CD4-positive, CD25-positive, alpha-beta regulatory T cell (primary cell): Measurements from ENCODE around the gene MYPOP. TPM values are rescaled to one million over a fixed set of nuclear protein-coding genes. Genes with fewer than 3 reads are reported as not detected.
A peak's percentile ranks its signal among the peaks of the same experiment; 100 is the strongest.

Experiments
- ATAC-seq, 2 donors: fragments of 150-1000 bp; cut with Tn5 transposase; one replicate each; pipeline ENCODE4 v1.10.0; 2021; ENCODE audit warnings: low read depth in 2 of 2, moderate number of reproducible peaks in 2 of 2, moderate library complexity in 1 of 2
- DNase-seq, 3 donors: peaks; one replicate each; pipeline versions ENCODE4 v3.0.0 to v3.0.0-alpha.2; 2012 to 2022; ENCODE audit warnings: mixed read lengths in 1 of 3
- H3K27ac ChIP-seq: one replicate; pipeline ENCODE4 v1.7.0; 2013; ENCODE audit warnings: mild to moderate bottlenecking, low read length; ENCODE audit not compliant: insufficient read depth, poor library complexity, severe bottlenecking
- H3K27me3 ChIP-seq: one replicate; pipeline ENCODE4 v1.7.0; 2013; ENCODE audit warnings: low read length; ENCODE audit not compliant: control insufficient read depth, insufficient read depth
- H3K36me3 ChIP-seq: one replicate; pipeline ENCODE4 v1.7.0; 2013; ENCODE audit warnings: mild to moderate bottlenecking, low read length, moderate library complexity; ENCODE audit not compliant: control insufficient read depth, insufficient read depth
- H3K4me1 ChIP-seq: 2 replicates; pipeline ENCODE4 v1.7.0; 2013; ENCODE audit warnings: mild to moderate bottlenecking, low read length; ENCODE audit not compliant: insufficient read depth, control insufficient read depth, poor library complexity, severe bottlenecking
- H3K4me3 ChIP-seq: one replicate; pipeline ENCODE4 v1.7.0; 2013; ENCODE audit warnings: low read depth, mild to moderate bottlenecking, low read length, moderate library complexity
- H3K9me3 ChIP-seq, 2 experiments: 1 replicate in 1 of 2; 2 replicates in 1 of 2; pipeline ENCODE4 v1.7.0; 2013; ENCODE audit warnings: low read length in 2 of 2, mild to moderate bottlenecking in 1 of 2, moderate library complexity in 1 of 2; ENCODE audit not compliant: control insufficient read depth in 2 of 2
- H3K27ac Mint-ChIP-seq, 3 donors: one replicate each; pipeline ENCODE4 v1.8.0; 2020 to 2022; ENCODE audit warnings: mild to moderate bottlenecking in 3 of 3, mixed read lengths in 3 of 3, moderate library complexity in 2 of 3
- H3K27me3 Mint-ChIP-seq: one replicate; pipeline ENCODE4 v1.8.0; 2022; ENCODE audit warnings: mild to moderate bottlenecking, mixed read lengths
- H3K36me3 Mint-ChIP-seq: one replicate; pipeline ENCODE4 v1.8.0; 2020; ENCODE audit warnings: mixed read lengths
- H3K4me1 Mint-ChIP-seq, 4 donors: one replicate each; pipeline ENCODE4 v1.8.0; 2020 to 2022; ENCODE audit warnings: mixed read lengths in 4 of 4, mild to moderate bottlenecking in 1 of 4
- H3K4me3 Mint-ChIP-seq, 4 donors: one replicate each; pipeline ENCODE4 v1.8.0; 2020 to 2022; ENCODE audit warnings: mild to moderate bottlenecking in 4 of 4, mixed read lengths in 4 of 4, moderate library complexity in 3 of 4
- H3K9me3 Mint-ChIP-seq, 7 donors: one replicate each; pipeline ENCODE4 v1.8.0; 2020 to 2022; ENCODE audit warnings: mixed read lengths in 7 of 7, mild to moderate bottlenecking in 3 of 7, moderate library complexity in 2 of 7
- polyA plus RNA-seq, 4 donors: library from polyadenylated mRNA; unstranded; fragments of 300-500 nt; fragmentation: Illumina TruSeq; gene quantifications; one replicate each; pipeline ENCODE4 v1.2.3, GENCODE V29; 2021
- total RNA-seq: library from RNA; stranded (reverse); gene quantifications from one replicate; pipeline ENCODE4 v1.2.3, GENCODE V29; 2022

MYPOP gene
- total and polyA plus RNA-seq, 5 donors from 2014 or later: 0.17 to 8.7 (median 0.32) TPM; not detected in 1

- H3K27me3 ChIP-seq: peaks cover 4% of the 10 kb centered on the region
- ATAC-seq (no peak), DNase-seq (no peak)
- H3K4me1 Mint-ChIP-seq: peaks cover 0 to under 1% (median 0%) of the 10 kb centered on the region in 4 donors
- no peak overlapping the region for H3K27ac ChIP-seq
- H3K4me3 Mint-ChIP-seq: no peak overlapping the region
- no peaks in the 10 kb centered on the region for H3K9me3 ChIP-seq
- no peak overlapping the region for H3K27ac Mint-ChIP-seq
- no peaks in the 10 kb centered on the region for H3K4me1 ChIP-seq
- H3K36me3 ChIP-seq: no peaks in the 10 kb centered on the region
- H3K27me3 Mint-ChIP-seq: peaks cover 27% of the 10 kb centered on the region
- H3K9me3 Mint-ChIP-seq: no peaks in the 10 kb centered on the region
- H3K36me3 Mint-ChIP-seq: no peaks in the 10 kb centered on the region
- H3K4me3 ChIP-seq: no peak overlapping the region
Measured at GRCh38 chr19:45933759-45934158, 31.3 kb upstream of the MYPOP start.

- no peaks in the 10 kb centered on the region for H3K9me3 ChIP-seq
- no peak overlapping the region for H3K27ac Mint-ChIP-seq
- DNase-seq: no peak
Measured at GRCh38 chr19:45931055-45931454, 28.6 kb upstream of the MYPOP start.

GRCh38 chr19:45929247-45929646 lies 26.8 kb upstream of the MYPOP start:
- no peaks in the 10 kb centered on the region for H3K9me3 Mint-ChIP-seq
- Histone ChIP-seq H3K9me3 (no peaks in the 10 kb centered on the region), H3K4me1 (peaks cover 6% of the 10 kb centered on the region), H3K27me3 (no peaks in the 10 kb centered on the region), H3K27ac (no peak overlapping the region), H3K36me3 (no peaks in the 10 kb centered on the region), H3K4me3 (no peak overlapping the region)
- no peak for ATAC-seq
- H3K27me3 Mint-ChIP-seq: peaks cover 21% of the 10 kb centered on the region
- peaks cover 0 to 10% (median 7%) of the 10 kb centered on the region in 4 donors for H3K4me1 Mint-ChIP-seq
- H3K36me3 Mint-ChIP-seq: no peaks in the 10 kb centered on the region
- no peak overlapping the region for H3K4me3 Mint-ChIP-seq
- no peak overlapping the region for H3K27ac Mint-ChIP-seq
- DNase-seq: no peak

More at GRCh38 chr19:45931055-45931454, 28.6 kb upstream of the MYPOP start:
- Histone ChIP-seq H3K36me3 (no peaks in the 10 kb centered on the region), H3K4me1 (peaks cover 6% of the 10 kb centered on the region), H3K27ac (no peak overlapping the region), H3K27me3 (peaks cover 4% of the 10 kb centered on the region), H3K4me3 (no peak overlapping the region)
- Mint-ChIP-seq H3K27me3 (peaks cover 25% of the 10 kb centered on the region), H3K36me3 (no peaks in the 10 kb centered on the region), H3K4me1 (peaks cover 0 to 10% (median 7%) of the 10 kb centered on the region in 4 donors), H3K4me3 (no peak overlapping the region), H3K9me3 (no peaks in the 10 kb centered on the region)
- ATAC-seq: no peak

- peaks cover 25% of the 10 kb centered on the region for H3K27me3 Mint-ChIP-seq
- no peaks in the 10 kb centered on the region for H3K9me3 ChIP-seq
- peaks cover 0 to 10% (median 7%) of the 10 kb centered on the region in 4 donors for H3K4me1 Mint-ChIP-seq
- peak overlapping the region in 1 of 3 donors; percentile 38 for H3K27ac Mint-ChIP-seq
- DNase-seq: peak; percentile 82 to 96 (median 88)
- peaks cover 6% of the 10 kb centered on the region for H3K4me1 ChIP-seq
- no peaks in the 10 kb centered on the region for H3K36me3 ChIP-seq
- H3K9me3 Mint-ChIP-seq: no peaks in the 10 kb centered on the region
- no peak overlapping the region for H3K4me3 ChIP-seq
- H3K36me3 Mint-ChIP-seq: no peaks in the 10 kb centered on the region
- ATAC-seq: peak; percentile 95 to 99
- peak overlapping the region in 3 of 4 donors; percentile 21 to 44 (median 36) for H3K4me3 Mint-ChIP-seq
- H3K27ac ChIP-seq: no peak overlapping the region
- H3K27me3 ChIP-seq: no peaks in the 10 kb centered on the region
Measured at GRCh38 chr19:45927565-45928261, 25.3 kb upstream of the MYPOP start.

- Histone ChIP-seq H3K9me3 (no peaks in the 10 kb centered on the region), H3K4me3 (no peak overlapping the region), H3K36me3 (no peaks in the 10 kb centered on the region), H3K27me3 (peaks cover 2% of the 10 kb centered on the region), H3K4me1 (peaks cover 6% of the 10 kb centered on the region), H3K27ac (no peak overlapping the region)
- ATAC-seq (no peak), DNase-seq (no peak)
- Mint-ChIP-seq H3K4me3 (no peak overlapping the region), H3K4me1 (peaks cover 0 to 10% (median 7%) of the 10 kb centered on the region in 4 donors), H3K36me3 (no peaks in the 10 kb centered on the region), H3K9me3 (peaks cover 0 to 2% (median 0%) of the 10 kb centered on the region in 7 donors), H3K27ac (no peak overlapping the region), H3K27me3 (peaks cover 23% of the 10 kb centered on the region)
Measured at GRCh38 chr19:45924891-45925447, 22.6 kb upstream of the MYPOP start.

- Mint-ChIP-seq H3K36me3 (no peaks in the 10 kb centered on the region), H3K27ac (no peak overlapping the region), H3K27me3 (peaks cover 25% of the 10 kb centered on the region), H3K4me1 (peaks cover 0 to 2% (median under 1%) of the 10 kb centered on the region in 4 donors), H3K4me3 (no peak overlapping the region), H3K9me3 (peaks cover 0 to 2% (median 0%) of the 10 kb centered on the region in 7 donors)
- H3K27me3 ChIP-seq: peaks cover 6% of the 10 kb centered on the region
- H3K27ac ChIP-seq: no peak overlapping the region
- no peak for ATAC-seq
- no peak overlapping the region for H3K4me3 ChIP-seq
- DNase-seq: peak in 1 of 3 donors; percentile 33
- no peaks in the 10 kb centered on the region for H3K9me3 ChIP-seq
- no peaks in the 10 kb centered on the region for H3K36me3 ChIP-seq
- no peaks in the 10 kb centered on the region for H3K4me1 ChIP-seq
Measured at GRCh38 chr19:45922281-45922680, 19.9 kb upstream of the MYPOP start.

- DNase-seq (peak in 1 of 3 donors; percentile 55), ATAC-seq (no peak)
- H3K27me3 Mint-ChIP-seq: peaks cover 30% of the 10 kb centered on the region
- H3K4me3 Mint-ChIP-seq: no peak overlapping the region
- no peaks in the 10 kb centered on the region for H3K36me3 ChIP-seq
- H3K9me3 Mint-ChIP-seq: peaks cover 0 to 2% (median 0%) of the 10 kb centered on the region in 7 donors
- no peaks in the 10 kb centered on the region for H3K36me3 Mint-ChIP-seq
- H3K4me1 Mint-ChIP-seq: no peaks in the 10 kb centered on the region
- H3K4me3 ChIP-seq: no peak overlapping the region
- H3K27ac ChIP-seq: no peak overlapping the region
- H3K4me1 ChIP-seq: no peaks in the 10 kb centered on the region
- peaks cover 6% of the 10 kb centered on the region for H3K27me3 ChIP-seq
- no peaks in the 10 kb centered on the region for H3K9me3 ChIP-seq
- H3K27ac Mint-ChIP-seq: no peak overlapping the region
Measured at GRCh38 chr19:45920458-45920857, 18.0 kb upstream of the MYPOP start.
